GM21717 (cell line): ENCODE data around the gene KIF26B.

Source experiments
- ATAC-seq: cut with Tn5 transposase; IDR thresholded peaks from one replicate; pipeline ENCODE4 v1.9.1; 2021; ENCODE audit warnings: mild to moderate bottlenecking, moderate library complexity; ENCODE audit not compliant: unreplicated experiment

Gene KIF26B

GRCh38 chr1:245542365-245542764 lies 387.6 kb downstream of the KIF26B start:
- ATAC-seq = no peak

GRCh38 chr1:245544236-245544635 lies 389.5 kb downstream of the KIF26B start:
- no peak for ATAC-seq

- no peak for ATAC-seq
Measured at GRCh38 chr1:245546875-245547274, 392.1 kb downstream of the KIF26B start.

GRCh38 chr1:245549996-245550719 lies 395.4 kb downstream of the KIF26B start:
- no peak for ATAC-seq

- no peak for ATAC-seq
Measured at GRCh38 chr1:245550720-245551043, 395.9 kb downstream of the KIF26B start.

GRCh38 chr1:245551536-245551935 lies 396.8 kb downstream of the KIF26B start:
- ATAC-seq = no peak

- no peak for ATAC-seq
Measured at GRCh38 chr1:245552331-245552730, 397.5 kb downstream of the KIF26B start.

GRCh38 chr1:245556057-245556456 lies 401.3 kb downstream of the KIF26B start:
- ATAC-seq = no peak

- no peak for ATAC-seq
Measured at GRCh38 chr1:245558069-245558468, 403.3 kb downstream of the KIF26B start.

GRCh38 chr1:245560316-245560859 lies 405.6 kb downstream of the KIF26B start:
- no peak for ATAC-seq

- ATAC-seq = no peak
Measured at GRCh38 chr1:245561665-245562234, 407.0 kb downstream of the KIF26B start.

- no peak for ATAC-seq
Measured at GRCh38 chr1:245566134-245566533, 411.3 kb downstream of the KIF26B start.

GRCh38 chr1:245566952-245567351 lies 412.2 kb downstream of the KIF26B start:
- ATAC-seq = no peak

GRCh38 chr1:245571815-245572294 lies 417.1 kb downstream of the KIF26B start:
- ATAC-seq = no peak

GRCh38 chr1:245572709-245573108 lies 417.9 kb downstream of the KIF26B start:
- no peak for ATAC-seq

GRCh38 chr1:245575710-245576109 lies 420.9 kb downstream of the KIF26B start:
- ATAC-seq = no peak

- ATAC-seq = no peak
Measured at GRCh38 chr1:245576323-245576722, 421.5 kb downstream of the KIF26B start.

GRCh38 chr1:245577191-245578157 lies 422.7 kb downstream of the KIF26B start:
- no peak for ATAC-seq

- no peak for ATAC-seq
Measured at GRCh38 chr1:245578308-245578707, 423.5 kb downstream of the KIF26B start.

GRCh38 chr1:245578771-245579170 lies 424.0 kb downstream of the KIF26B start:
- no peak for ATAC-seq

GRCh38 chr1:245579881-245580280 lies 425.1 kb downstream of the KIF26B start:
- ATAC-seq = no peak
